HepG2 (cell line): ENCODE results near the gene CST3. TPM values are rescaled to one million over a fixed set of nuclear protein-coding genes. Genes with fewer than 3 reads are reported as not detected.

Experiments
- DPF2 ChIP-seq: sonication (generic); formaldehyde crosslinking; IDR thresholded peaks from 2 replicates; pipeline ENCODE4 v1.4.0; 2020; ENCODE audit warnings: mild to moderate bottlenecking, low read depth, missing genetic modification reagents, borderline replicate concordance
- DR1 ChIP-seq: sonication (generic); formaldehyde crosslinking; IDR thresholded peaks from 2 replicates; pipeline ENCODE4 v1.8.0; 2021; ENCODE audit warnings: mild to moderate bottlenecking, missing genetic modification reagents, inconsistent platforms
- EEA1 ChIP-seq: sonication (generic); formaldehyde crosslinking; IDR thresholded peaks from 2 replicates; pipeline ENCODE4 v1.5.1; 2020; ENCODE audit warnings: mild to moderate bottlenecking, missing genetic modification reagents, borderline replicate concordance
- GZF1 ChIP-seq: sonication (generic); formaldehyde crosslinking; IDR thresholded peaks from 2 replicates; pipeline ENCODE4 v1.5.1; 2020; ENCODE audit warnings: mild to moderate bottlenecking, missing genetic modification reagents
- HMG20A ChIP-seq: IDR thresholded peaks from 2 replicates; pipeline ENCODE4 v1.6.1; 2016; ENCODE audit warnings: borderline replicate concordance
- HMGXB4 ChIP-seq, 2 experiments: sonication (generic) in 1 of 2; formaldehyde crosslinking in 1 of 2; IDR thresholded peaks; 2 replicates each; pipeline versions ENCODE4 v1.4.0 to v1.6.1; 2018 to 2020; ENCODE audit warnings: missing genetic modification reagents in 2 of 2, borderline replicate concordance in 1 of 2, low read depth in 1 of 2, mild to moderate bottlenecking in 1 of 2, missing biosample characterization in 1 of 2
- HNF1B ChIP-seq: sonication (generic); formaldehyde crosslinking; IDR thresholded peaks from 2 replicates; pipeline ENCODE4 v1.5.1; 2020; ENCODE audit warnings: mild to moderate bottlenecking, moderate library complexity, missing genetic modification reagents
- HOXA3 ChIP-seq: sonication (generic); formaldehyde crosslinking; IDR thresholded peaks from 2 replicates; pipeline ENCODE4 v1.5.0; 2020; ENCODE audit warnings: missing genetic modification reagents
- KLF16 ChIP-seq, 2 experiments: sonication (generic) in 1 of 2; formaldehyde crosslinking in 1 of 2; IDR thresholded peaks; 2 replicates each; pipeline versions ENCODE4 v1.6.1 to v1.8.0; 2016 to 2023; ENCODE audit warnings: missing genetic modification reagents in 2 of 2, missing compliant biosample characterization in 1 of 2
- MBNL3 ChIP-seq: fragments of 250-450 bp; sonication (Bioruptor Pico); conservative IDR thresholded peaks from 2 replicates; pipeline ENCODE4 v1.8.0; 2022; ENCODE audit warnings: mild to moderate bottlenecking, inconsistent platforms
- MED13 ChIP-seq: sonication (generic); formaldehyde crosslinking; IDR thresholded peaks from 2 replicates; pipeline ENCODE4 v1.5.0; 2020; ENCODE audit warnings: missing genetic modification reagents
- POGZ ChIP-seq: sonication (generic); formaldehyde crosslinking; IDR thresholded peaks from 2 replicates; pipeline ENCODE4 v1.4.0; 2020; ENCODE audit warnings: mild to moderate bottlenecking, missing genetic modification reagents
- REPIN1 ChIP-seq: sonication (generic); formaldehyde crosslinking; IDR thresholded peaks from 2 replicates; pipeline ENCODE4 v1.8.0; 2022; ENCODE audit warnings: missing genetic modification reagents, low read depth, mild to moderate bottlenecking, borderline replicate concordance
- SNAPC2 ChIP-seq: sonication (generic); formaldehyde crosslinking; IDR thresholded peaks from 2 replicates; pipeline ENCODE4 v1.8.1; 2022; ENCODE audit warnings: mild to moderate bottlenecking, missing genetic modification reagents
- THAP11 ChIP-seq: IDR thresholded peaks from 2 replicates; pipeline ENCODE4 v1.6.1; 2016; ENCODE audit warnings: missing biosample characterization, missing genetic modification reagents
- ZBTB39 ChIP-seq: sonication (generic); formaldehyde crosslinking; IDR thresholded peaks from 2 replicates; pipeline ENCODE4 v1.5.0; 2020; ENCODE audit warnings: missing genetic modification reagents
- ZNF224 ChIP-seq: sonication (generic); formaldehyde crosslinking; IDR thresholded peaks from 2 replicates; pipeline ENCODE4 v1.5.0; 2020; ENCODE audit warnings: mild to moderate bottlenecking, missing genetic modification reagents
- ZNF282 ChIP-seq: fragments of 450-650 bp; IDR thresholded peaks from 2 replicates; pipeline ENCODE4 v1.6.1; 2018; ENCODE audit not compliant: partially characterized antibody
- ZNF772 ChIP-seq: sonication (generic); formaldehyde crosslinking; IDR thresholded peaks from 2 replicates; pipeline ENCODE4 v1.5.0; 2020; ENCODE audit warnings: mild to moderate bottlenecking, missing genetic modification reagents
- ZSCAN21 ChIP-seq: sonication (generic); formaldehyde crosslinking; IDR thresholded peaks from 2 replicates; pipeline ENCODE4 v1.8.0; 2022; ENCODE audit warnings: mild to moderate bottlenecking, missing genetic modification reagents, moderate library complexity, borderline replicate concordance
- ZZZ3 ChIP-seq: sonication (generic); formaldehyde crosslinking; IDR thresholded peaks from 2 replicates; pipeline ENCODE4 v1.4.0; 2020; ENCODE audit warnings: missing genetic modification reagents, mild to moderate bottlenecking, borderline replicate concordance
- polyA plus RNA-seq, 8 experiments: library from polyadenylated mRNA; depleted of rRNA in 3 of 8; stranded (reverse) in 7 of 8; unstranded in 1 of 8; fragments of >200 nt; fragmentation: Illumina TruSeq in 4 of 8; extraction: Trizol in 4 of 8; gene quantifications; 2 replicates each; pipeline versions ENCODE4 v1.2.1 to v1.2.3, GENCODE V29; 2011 to 2016; ENCODE audit warnings: low read depth in 4 of 8, missing spikeins in 1 of 8, mixed read lengths in 1 of 8; ENCODE audit not compliant: insufficient read depth in 1 of 8
- total RNA-seq, 5 experiments: library from RNA; depleted of rRNA; stranded (reverse); fragments of >200 nt; fragmentation: Illumina TruSeq; extraction: Trizol; gene quantifications; 2 replicates each; pipeline ENCODE4 v1.2.3, GENCODE V29; 2016; ENCODE audit warnings: low read depth in 1 of 5
- TF ChIP-seq, protein P1 (sequence below): sonication (generic); formaldehyde crosslinking; IDR thresholded peaks from 2 replicates; pipeline ENCODE4 v1.8.0; 2022; ENCODE audit warnings: mild to moderate bottlenecking, missing genetic modification reagents, moderate library complexity

CST3 gene
- total and polyA plus RNA-seq, 2 of the 13 experiments (the other 11 are each of a cell fraction or from before 2014, with no cell fraction given): 690 to 1,005 TPM

- peak; percentile 93 for TF ChIP-seq HNF1B
- no peak for TF ChIP-seq ZNF772 (CRISPR knock-in tag)
- TF ChIP-seq HMG20A: peak; percentile 36; the same call in 1 of the 2 replicates
- TF ChIP-seq, protein P1, sequence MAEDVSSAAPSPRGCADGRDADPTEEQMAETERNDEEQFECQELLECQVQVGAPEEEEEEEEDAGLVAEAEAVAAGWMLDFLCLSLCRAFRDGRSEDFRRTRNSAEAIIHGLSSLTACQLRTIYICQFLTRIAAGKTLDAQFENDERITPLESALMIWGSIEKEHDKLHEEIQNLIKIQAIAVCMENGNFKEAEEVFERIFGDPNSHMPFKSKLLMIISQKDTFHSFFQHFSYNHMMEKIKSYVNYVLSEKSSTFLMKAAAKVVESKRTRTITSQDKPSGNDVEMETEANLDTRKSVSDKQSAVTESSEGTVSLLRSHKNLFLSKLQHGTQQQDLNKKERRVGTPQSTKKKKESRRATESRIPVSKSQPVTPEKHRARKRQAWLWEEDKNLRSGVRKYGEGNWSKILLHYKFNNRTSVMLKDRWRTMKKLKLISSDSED (CRISPR knock-in tag): 0 out of 2 replicates have a peak, but pooled peaks have one; percentile 19
- TF ChIP-seq DR1 (CRISPR knock-in tag): peak; percentile 42; the same call in 1 of the 2 replicates
- TF ChIP-seq EEA1 (CRISPR knock-in tag): 0 out of 2 replicates have a peak, but pooled peaks have one; percentile 83
- TF ChIP-seq HOXA3 (CRISPR knock-in tag): peak; percentile 77
- TF ChIP-seq MED13: 0 out of 2 replicates have a peak, but pooled peaks have one; percentile 55
- 0 out of 2 replicates have a peak, but pooled peaks have one; percentile 32 for TF ChIP-seq GZF1 (CRISPR knock-in tag)
- TF ChIP-seq HMGXB4 (CRISPR knock-in tag; IDR thresholded peaks at IDR 0.05; ENCODE audit: borderline replicate concordance in 1 of 2, low read depth in 1 of 2): peak in 1 of 2 experiments; percentile 51; a peak in 2 of 4 replicates
- peak; percentile 46; the same call in 1 of the 2 replicates for TF ChIP-seq THAP11
- peak; percentile 77; the same call in 1 of the 2 replicates for TF ChIP-seq SNAPC2 (CRISPR knock-in tag)
- no peak for TF ChIP-seq ZBTB39 (CRISPR knock-in tag)
- TF ChIP-seq ZNF224 (CRISPR knock-in tag): no peak
- peak; percentile 77 for TF ChIP-seq POGZ (CRISPR knock-in tag)
- no peak for TF ChIP-seq MBNL3 (CRISPR knock-in tag)
- TF ChIP-seq ZSCAN21: peak; percentile 76; the same call in 1 of the 2 replicates
- TF ChIP-seq DPF2 (CRISPR knock-in tag): peak; percentile 77; the same call in 1 of the 2 replicates
- no peak for TF ChIP-seq ZNF282
- peak; percentile 68; the same call in 1 of the 2 replicates for TF ChIP-seq REPIN1 (CRISPR knock-in tag)
- TF ChIP-seq ZZZ3: 0 out of 2 replicates have a peak, but pooled peaks have one; percentile 26
- peak in 1 of 2 experiments; percentile 41; a peak in 1 of 4 replicates for TF ChIP-seq KLF16 (CRISPR knock-in tag; IDR thresholded peaks at IDR 0.05)
These were observed 21.3 kb upstream of the CST3 start (continued) for GRCh38 chr20:23658989-23659609.
